T-helper 1 cell treated with Interleukin-12 subunit alpha and Interleukin-12 subunit beta and Interleukin-4 antibody, amounts not matched to agents 30 ng/mL and 1 ng/mL, for 36 hours (primary cell): ENCODE measurements around the gene NRAS. TPM values are rescaled to one million over a fixed set of nuclear protein-coding genes. Genes with fewer than 3 reads are reported as not detected.

Experiments used
- intact Hi-C: fragments of 100-400 bp; cut with micrococcal nuclease; formaldehyde crosslinking; loops from one replicate; pipeline ENCODE4 v1.15.1; 2024
- total RNA-seq: library from RNA; stranded (reverse); gene quantifications from 2 replicates; pipeline ENCODE4 v1.2.3, GENCODE V29; 2022

Gene NRAS
- total RNA-seq, 1 donor from 2014 or later = 61.3 TPM

DNA sequence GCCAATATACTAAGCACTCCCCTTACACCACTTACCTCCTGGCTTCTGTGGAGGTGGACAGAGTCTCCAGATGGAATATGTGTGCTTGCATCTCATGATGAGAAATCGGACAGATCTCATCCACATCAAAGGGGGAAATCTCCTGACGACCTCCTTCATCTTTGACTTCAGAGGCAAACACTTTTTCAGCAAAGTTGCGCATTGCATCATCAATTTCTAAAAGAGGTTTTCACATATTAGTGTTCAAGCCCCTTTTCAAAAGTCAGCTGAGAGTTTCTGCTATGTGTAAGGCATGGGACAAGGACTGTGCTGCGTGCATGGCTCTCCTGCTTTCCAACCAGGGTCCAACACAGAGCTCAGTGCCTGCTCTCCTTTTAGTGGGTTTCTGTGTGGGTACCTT lies 28.0 kb downstream of the NRAS start:
- intact Hi-C loops = no loop called here

DNA sequence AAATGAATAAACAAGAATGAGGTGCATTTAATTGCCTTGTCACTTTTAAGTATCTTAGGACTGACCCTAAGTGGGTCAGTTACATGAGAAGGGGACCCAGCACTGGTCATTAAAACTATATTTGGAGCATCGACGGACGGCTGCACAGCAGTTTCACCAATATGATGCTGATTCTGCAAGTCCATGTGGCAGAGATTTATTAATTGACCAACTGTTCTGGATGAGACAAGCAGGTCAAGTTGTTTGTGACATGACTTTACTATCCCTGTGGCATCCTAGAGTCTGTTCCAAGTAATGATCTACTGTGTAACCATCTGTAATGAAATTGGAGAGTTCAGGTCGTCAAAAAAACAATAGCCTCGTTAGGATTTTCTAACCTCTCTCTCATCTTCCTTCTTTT lies 30.7 kb downstream of the NRAS start:
- intact Hi-C loops = no loop called here

- intact Hi-C loops = no loop called here
Measured at GRCh38 chr1:114677691-114678090, 38.9 kb downstream of the NRAS start.

DNA sequence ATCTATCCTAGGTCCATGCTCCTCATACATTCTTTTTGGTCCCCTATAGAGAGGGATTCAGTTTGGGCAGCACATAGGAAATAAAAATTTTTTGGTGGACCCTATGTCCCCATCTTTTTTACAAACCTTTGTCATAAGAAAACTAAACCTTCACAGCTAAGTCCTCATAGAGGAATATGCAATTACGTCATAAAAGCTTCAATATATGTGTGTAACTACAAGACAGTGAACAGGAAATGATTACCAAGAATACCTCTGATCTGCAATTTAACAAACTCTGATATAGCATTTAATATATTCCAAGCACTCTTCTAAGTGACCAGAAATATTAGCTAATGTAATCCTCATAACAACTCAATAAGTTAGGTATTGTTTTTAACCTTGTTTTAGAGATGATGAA lies 40.5 kb downstream of the NRAS start:
- intact Hi-C loops = no loop called here

GRCh38 chr1:114671939-114672275 lies 44.7 kb downstream of the NRAS start:
- intact Hi-C loops = loop anchor here (2.0 kb wide), 5 partner anchors 161 to 1957 kb away; partner anchors contain the start of genes OLFML3, PPM1J and TRIM33

GRCh38 chr1:114671011-114671938 lies 45.3 kb downstream of the NRAS start:
- intact Hi-C loops = loop anchor here (2.0 kb wide), 5 partner anchors 160 to 1956 kb away; partner anchors contain the start of genes OLFML3, PPM1J and TRIM33

DNA sequence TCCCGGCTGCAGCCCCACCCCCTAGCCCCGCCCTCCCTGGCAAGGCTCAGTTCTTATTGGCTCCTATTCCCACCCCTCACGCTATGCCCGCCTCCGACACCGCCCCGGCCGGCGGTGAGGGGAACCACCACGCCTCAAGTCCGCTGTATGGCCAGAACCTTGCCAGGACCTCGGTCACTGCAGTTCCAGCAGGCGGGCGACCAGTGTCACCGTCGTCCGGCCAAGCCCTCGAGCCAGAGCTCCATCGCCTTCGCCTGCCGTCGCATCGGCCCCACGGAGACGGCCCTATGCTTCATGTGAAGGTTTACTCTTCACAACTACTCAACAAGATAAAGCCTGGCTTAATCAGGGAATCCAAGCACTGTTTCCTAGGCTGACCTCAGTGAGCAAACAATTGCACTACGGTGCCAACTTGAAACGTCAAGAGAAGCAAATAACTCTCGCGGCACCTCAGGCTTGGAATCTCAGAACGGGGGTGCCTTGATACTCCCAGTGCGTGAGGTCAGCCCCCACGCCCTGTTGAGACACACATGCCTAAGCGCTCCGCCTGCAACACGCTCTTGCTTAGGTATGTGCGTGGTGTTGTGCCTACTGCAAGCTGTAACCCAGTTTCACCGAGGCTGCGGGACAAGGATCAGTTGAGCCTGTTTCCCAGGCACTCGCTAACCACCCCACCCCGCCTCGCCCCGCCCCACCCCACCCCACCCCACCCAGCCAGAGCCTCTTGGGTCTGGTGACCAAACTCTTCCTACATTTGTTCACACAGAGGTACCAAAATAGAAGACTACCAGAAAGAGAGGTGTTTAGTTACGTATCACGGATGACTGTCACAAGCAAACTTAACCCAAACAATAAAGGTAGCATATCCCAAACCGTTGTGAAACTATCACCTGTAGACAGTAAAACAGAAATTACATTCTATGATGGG lies 46.2 kb downstream of the NRAS start:
- intact Hi-C loops = loop anchor here (1.0 to 2.0 kb wide), 10 partner anchors 46 to 1956 kb away; partner anchors contain the start of genes BCAS2, CSDE1, NRAS and OLFML3

DNA sequence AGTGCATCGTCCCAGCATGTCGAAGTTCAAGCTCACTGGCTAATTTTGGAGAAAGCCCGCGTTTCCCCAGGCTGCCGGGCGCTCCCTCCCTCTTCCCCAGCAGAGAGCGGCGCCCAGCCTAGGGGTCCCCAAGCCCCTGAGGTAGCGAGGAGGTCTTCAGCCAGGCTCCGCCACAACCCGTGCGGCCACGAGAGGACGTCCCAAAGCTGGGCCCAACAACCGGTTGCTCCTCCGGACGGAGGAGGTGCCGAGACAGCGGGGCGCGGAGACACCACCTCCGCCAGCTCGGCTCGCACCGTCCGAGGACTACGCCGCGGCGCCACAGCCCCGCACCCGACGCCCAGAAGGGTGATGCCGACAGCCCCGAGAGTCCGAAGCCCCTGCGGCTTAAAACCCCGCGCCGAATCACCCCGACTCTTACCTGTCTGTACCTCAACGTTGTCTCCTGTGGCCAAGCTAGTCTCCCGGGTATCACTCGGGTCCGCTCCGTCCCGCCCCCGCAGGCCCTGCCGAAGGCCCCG lies 46.9 kb downstream of the NRAS start, which contains the start of gene DENND2C:
DENND2C (minus strand) TSS at position 488 of the 521 bp plus-strand sequence. CDS start 44,065 bp downstream, outside the sequence.
- intact Hi-C loops = loop anchor here (1.0 to 2.0 kb wide), 10 partner anchors 47 to 1955 kb away; partner anchors contain the start of genes BCAS2, CSDE1, NRAS and OLFML3

GRCh38 chr1:114668784-114669561 lies 47.6 kb downstream of the NRAS start:
- intact Hi-C loops = no loop called here

DNA sequence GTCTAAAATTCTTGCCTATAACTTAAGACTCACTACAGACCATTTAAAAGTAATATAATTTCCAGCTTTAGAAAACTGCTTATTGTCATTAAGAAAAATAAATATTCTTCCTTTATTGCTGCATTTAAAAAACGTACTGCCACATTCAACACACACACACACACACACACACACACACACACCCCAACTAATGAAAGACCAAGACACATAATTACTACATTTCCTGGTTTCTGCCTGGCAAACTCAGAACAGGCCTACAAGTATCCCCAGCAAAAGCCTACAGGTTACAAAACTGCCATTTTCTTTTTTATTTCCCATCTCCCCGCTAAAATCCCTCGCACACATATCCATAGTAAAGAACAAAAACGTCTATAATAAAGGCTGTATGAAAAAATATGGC lies 48.2 kb downstream of the NRAS start:
- intact Hi-C loops = no loop called here

GRCh38 chr1:114666954-114667353 lies 49.6 kb downstream of the NRAS start:
- intact Hi-C loops = no loop called here

- intact Hi-C loops = no loop called here
Measured at GRCh38 chr1:114660238-114660637, 56.3 kb downstream of the NRAS start.

Other genes starting within 250 kb of the NRAS start
- gene TRIM33, start 205.6 kb downstream of the NRAS start, total RNA-seq = 38.3 and 39.0 TPM in 2 replicates
- 51.9 and 54.3 TPM in 2 replicates for gene BCAS2, start 135.2 kb downstream of the NRAS start, total RNA-seq
- gene DENND2C, start 46.7 kb downstream of the NRAS start, total RNA-seq = 0.15 and 0.37 TPM in 2 replicates
- gene AMPD1, start 21.2 kb downstream of the NRAS start, total RNA-seq = not detected in 2 replicates
- gene CSDE1, start 41.2 kb upstream of the NRAS start, total RNA-seq = 362 and 387 TPM in 2 replicates
- gene SIKE1, start 63.9 kb upstream of the NRAS start, total RNA-seq = 59.6 and 68.1 TPM in 2 replicates
- gene SYCP1, start 138.1 kb upstream of the NRAS start, total RNA-seq = not detected in 2 replicates